Ectodermal cell (in vitro differentiated cells): ENCODE results near the gene PRKCA.

ENCODE experiments used
- H3K27ac ChIP-seq: 2 replicates; pipeline ENCODE4 v1.7.0; 2013; ENCODE audit warnings: mild to moderate bottlenecking, low read depth, low read length; ENCODE audit not compliant: insufficient read depth, poor library complexity, severe bottlenecking
- H3K27me3 ChIP-seq: 2 replicates; pipeline ENCODE4 v1.7.0; 2013; ENCODE audit warnings: mild to moderate bottlenecking, low read length; ENCODE audit not compliant: insufficient read depth, control insufficient read depth, poor library complexity, severe bottlenecking
- H3K36me3 ChIP-seq: one replicate; pipeline ENCODE4 v1.7.0; 2013; ENCODE audit warnings: low read length; ENCODE audit not compliant: control insufficient read depth, insufficient read depth
- H3K4me1 ChIP-seq: one replicate; pipeline ENCODE4 v1.7.0; 2013; ENCODE audit warnings: low read length; ENCODE audit not compliant: control insufficient read depth, insufficient read depth
- H3K4me3 ChIP-seq: 2 replicates; pipeline ENCODE4 v1.7.0; 2013; ENCODE audit warnings: low read depth, low read length, control low read depth; ENCODE audit not compliant: insufficient read depth
- H3K9me3 ChIP-seq: 2 replicates; pipeline ENCODE4 v1.7.0; 2013; ENCODE audit warnings: mild to moderate bottlenecking, low read length, moderate library complexity; ENCODE audit not compliant: control insufficient read depth
- WGBS, 2 experiments: methylation state at CpG; one replicate each; pipeline ENCODE4 v1.1.7; 2013; ENCODE audit warnings: missing lambda C conversion rate in 2 of 2; 5-methylcytosine and 5-hydroxymethylcytosine counted together

PRKCA gene

DNA sequence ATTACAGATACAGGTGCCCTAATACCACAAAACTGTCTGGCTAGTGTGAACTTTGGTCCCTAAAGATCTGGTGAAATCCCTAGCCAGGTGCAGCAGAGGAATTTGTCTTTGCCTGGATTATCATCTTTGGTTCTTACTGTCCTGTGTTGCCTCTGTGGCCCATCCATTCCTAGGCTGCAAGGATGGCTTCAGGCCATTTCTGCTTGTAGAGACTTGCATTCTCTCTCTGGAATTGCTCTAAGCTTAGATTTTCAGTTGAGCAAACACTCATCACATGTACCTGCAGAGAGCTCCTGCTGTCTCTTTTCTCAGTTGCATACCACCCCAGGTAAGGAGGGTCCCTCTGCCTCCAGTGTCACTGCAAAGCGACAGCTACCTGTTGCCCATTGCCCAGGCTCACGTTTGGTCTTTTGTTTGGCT lies 114.9 kb downstream of the PRKCA start:
- Histone ChIP-seq H3K36me3 (no peaks in the 10 kb centered on the region), H3K4me1 (peaks cover 9% of the 10 kb centered on the region), H3K27ac (no peak overlapping the region), H3K27me3 (no peaks in the 10 kb centered on the region), H3K4me3 (no peak overlapping the region), H3K9me3 (no peaks in the 10 kb centered on the region)
- WGBS, 2 experiments = 74 to 83% methylated on average over 2 of the region's 2 CpGs

DNA sequence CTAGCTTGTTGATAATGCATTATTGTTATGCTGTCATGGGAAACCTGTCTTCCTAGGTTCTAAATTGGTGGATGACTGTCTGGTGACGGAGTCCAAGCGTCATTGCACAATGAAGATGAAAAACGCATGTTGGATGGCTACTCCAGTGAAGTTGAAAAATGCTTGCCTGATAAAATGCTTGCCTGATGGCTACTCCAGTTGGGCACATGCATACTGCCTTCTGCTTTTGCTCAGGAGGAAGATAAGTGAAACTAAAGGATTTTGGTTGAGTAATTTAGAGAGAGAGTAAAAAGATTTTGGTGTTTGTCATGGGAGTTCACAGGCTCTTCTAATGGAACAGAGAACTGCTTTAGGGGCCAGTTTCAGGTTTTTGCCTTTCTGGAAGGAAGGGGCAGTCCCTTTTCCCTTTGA lies 118.6 kb downstream of the PRKCA start:
- Histone ChIP-seq H3K4me3 (no peak overlapping the region), H3K27me3 (no peaks in the 10 kb centered on the region), H3K9me3 (no peaks in the 10 kb centered on the region), H3K27ac (no peak overlapping the region), H3K4me1 (peaks cover 15% of the 10 kb centered on the region), H3K36me3 (no peaks in the 10 kb centered on the region)
- 90 to 92% methylated on average over 3 of the region's 3 CpGs for WGBS, 2 experiments

DNA sequence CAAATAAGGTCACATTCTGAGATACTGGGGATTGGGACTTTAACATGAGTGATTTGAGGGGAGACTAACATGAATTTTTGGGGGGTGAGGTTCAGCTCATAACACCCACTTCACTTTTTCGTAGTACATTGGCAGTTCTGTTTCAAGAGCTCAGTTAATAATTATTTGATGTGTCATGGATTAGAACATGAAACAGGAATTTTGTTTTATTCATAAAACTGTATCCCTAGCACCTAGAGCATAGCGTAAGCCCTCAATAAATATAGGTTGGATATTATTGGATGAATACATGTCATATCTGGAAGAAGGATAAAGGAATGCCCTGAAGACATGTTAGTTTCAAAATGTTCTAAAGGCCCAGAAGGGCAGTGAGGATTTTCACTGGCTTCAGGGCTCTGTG lies 119.8 kb downstream of the PRKCA start:
- no peak overlapping the region for H3K27ac ChIP-seq
- H3K9me3 ChIP-seq = no peaks in the 10 kb centered on the region
- no peaks in the 10 kb centered on the region for H3K36me3 ChIP-seq
- H3K4me3 ChIP-seq = no peak overlapping the region
- peaks cover 13% of the 10 kb centered on the region for H3K4me1 ChIP-seq
- WGBS, 2 experiments = 100% methylated on average over 1 to 2 of the region's 2 CpGs
- H3K27me3 ChIP-seq = no peaks in the 10 kb centered on the region

DNA sequence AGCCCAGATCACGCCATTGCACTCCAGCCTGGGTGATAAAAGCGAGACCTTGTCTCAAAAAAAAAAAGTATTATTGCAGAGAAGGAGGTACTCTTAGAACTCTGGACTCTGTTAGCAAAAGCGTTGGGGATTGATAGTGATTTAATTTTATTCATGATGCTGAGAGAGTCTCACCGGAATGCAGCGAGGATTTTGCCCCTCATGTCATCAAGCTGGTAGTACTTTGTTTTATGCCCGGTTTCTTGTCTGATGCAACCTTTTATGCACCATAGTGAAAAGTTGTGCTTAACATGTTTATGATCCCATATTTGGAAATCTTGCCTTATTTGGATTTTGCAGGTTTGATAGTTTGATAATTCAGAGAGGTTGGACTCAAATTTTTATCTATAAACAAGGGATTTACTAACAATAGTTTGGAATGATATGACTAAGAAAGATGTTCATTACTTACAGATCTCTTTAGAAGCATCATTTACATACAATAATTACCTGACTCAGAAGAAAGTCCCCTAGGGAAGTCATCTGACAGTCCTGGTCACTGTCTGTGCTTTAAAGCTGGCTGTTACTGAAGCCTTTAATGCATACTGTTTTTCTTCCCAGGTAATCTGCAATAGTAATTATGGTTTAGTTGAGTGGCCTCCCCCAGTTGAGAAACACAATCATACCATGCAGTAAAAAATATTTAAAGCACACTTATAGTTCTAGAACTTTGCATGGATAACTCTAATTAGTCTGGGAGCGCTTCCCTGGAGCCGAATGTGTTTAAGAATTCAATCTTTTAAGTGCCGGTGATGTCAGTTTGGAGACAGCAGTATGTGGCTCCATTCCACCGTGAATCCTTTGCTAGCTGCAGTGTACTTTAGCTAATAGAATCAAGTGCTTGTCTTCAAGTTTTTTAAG lies 120.9 kb downstream of the PRKCA start:
- no peak overlapping the region for H3K27ac ChIP-seq
- peaks cover 13% of the 10 kb centered on the region for H3K4me1 ChIP-seq
- no peaks in the 10 kb centered on the region for H3K27me3 ChIP-seq
- no peaks in the 10 kb centered on the region for H3K9me3 ChIP-seq
- no peak overlapping the region for H3K4me3 ChIP-seq
- no peaks in the 10 kb centered on the region for H3K36me3 ChIP-seq
- 76 to 78% methylated on average over 10 of the region's 10 CpGs for WGBS, 2 experiments

DNA sequence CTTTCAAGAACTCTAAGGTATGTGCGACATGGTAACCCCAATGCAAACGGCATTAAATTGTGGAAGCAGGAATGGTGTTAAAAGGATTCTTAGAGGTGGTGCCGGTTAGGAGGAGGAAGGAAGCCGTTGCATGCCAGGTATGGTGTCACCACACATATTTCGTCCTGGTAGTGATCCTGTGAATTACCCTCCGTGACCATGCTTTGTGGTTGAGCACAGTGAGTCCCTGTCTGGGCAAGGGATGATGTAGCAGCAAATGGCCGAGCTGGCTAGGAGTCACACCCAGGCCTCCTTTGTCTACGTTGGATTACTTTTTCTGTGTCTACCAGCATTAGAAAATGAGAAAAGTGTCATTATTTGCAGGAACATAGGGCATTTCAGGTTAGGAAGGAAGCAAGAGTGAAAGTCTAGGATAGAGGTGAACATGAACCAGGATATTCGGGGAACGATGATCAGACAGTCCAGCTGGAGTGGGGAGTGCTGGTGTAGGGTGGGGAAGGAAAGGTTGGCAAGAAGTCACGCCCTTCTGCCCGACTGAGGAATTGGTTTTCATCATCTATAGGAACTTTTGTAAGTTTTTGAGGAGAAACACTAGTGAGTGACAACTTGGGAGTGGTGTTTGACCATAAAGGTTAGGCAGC lies 123.5 kb downstream of the PRKCA start:
- H3K4me1 ChIP-seq = peaks cover 12% of the 10 kb centered on the region
- no peaks in the 10 kb centered on the region for H3K27me3 ChIP-seq
- no peaks in the 10 kb centered on the region for H3K9me3 ChIP-seq
- H3K27ac ChIP-seq = no peak overlapping the region
- H3K4me3 ChIP-seq = no peak overlapping the region
- 90 to 92% methylated on average over 12 of the region's 12 CpGs for WGBS, 2 experiments
- H3K36me3 ChIP-seq = no peaks in the 10 kb centered on the region

DNA sequence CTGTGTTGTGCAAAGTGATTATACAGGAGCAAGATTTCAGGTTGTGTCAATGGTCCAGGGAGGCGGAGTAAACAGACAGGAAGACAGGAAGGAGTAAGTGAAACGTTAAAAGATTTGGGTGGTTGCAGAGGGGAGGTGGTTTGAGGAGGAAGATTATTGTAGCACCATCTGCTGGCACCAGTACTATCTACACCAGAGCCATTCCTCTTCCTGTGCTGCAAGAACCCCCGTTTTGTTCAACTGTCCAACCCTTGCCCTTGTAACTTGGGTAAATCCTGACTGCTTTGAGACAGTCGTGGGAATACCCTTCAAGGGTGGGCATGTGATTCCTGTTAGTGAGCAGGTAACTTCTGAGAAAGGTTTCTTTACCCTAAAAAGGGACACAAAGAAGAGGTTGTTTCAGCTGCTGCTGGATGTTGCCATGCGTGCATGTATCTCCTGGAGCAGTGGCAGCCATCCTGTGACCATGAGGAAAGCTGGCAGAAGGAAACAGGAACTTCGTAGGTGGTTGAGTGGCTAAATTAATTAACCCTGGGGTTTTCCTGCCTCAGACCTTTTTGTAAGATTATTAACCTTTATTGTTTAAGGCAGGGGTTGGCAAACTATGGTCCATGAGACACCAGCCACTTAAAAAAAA lies 124.1 kb downstream of the PRKCA start:
- Histone ChIP-seq H3K9me3 (no peaks in the 10 kb centered on the region), H3K36me3 (no peaks in the 10 kb centered on the region), H3K27me3 (no peaks in the 10 kb centered on the region), H3K4me1 (peaks cover 14% of the 10 kb centered on the region), H3K27ac (no peak overlapping the region), H3K4me3 (no peak overlapping the region)
- 85 to 86% methylated on average over 6 of the region's 6 CpGs for WGBS, 2 experiments

DNA sequence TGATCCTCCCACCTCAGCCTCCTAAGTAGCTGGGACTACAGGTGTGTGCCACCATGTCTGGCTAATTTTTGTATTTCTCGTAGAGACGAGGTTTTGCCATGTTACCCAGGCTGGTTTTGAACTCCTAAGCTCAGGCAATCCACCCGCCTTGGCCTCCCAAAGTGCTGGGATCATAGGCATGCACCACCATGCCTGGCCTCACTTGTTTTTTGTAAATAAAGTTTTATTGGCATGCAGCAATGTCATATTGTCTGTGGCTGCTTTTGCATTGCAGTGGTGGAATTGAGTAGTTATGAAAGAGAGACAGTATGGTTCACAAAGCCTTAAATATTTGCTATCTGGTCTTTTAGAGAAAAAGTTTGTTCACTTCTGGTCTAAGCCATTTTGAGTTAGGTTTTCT lies 124.7 kb downstream of the PRKCA start:
- WGBS, 2 experiments = 94 to 95% methylated on average over 3 of the region's 3 CpGs
- H3K27ac ChIP-seq = no peak overlapping the region
- no peaks in the 10 kb centered on the region for H3K36me3 ChIP-seq
- peaks cover 18% of the 10 kb centered on the region for H3K4me1 ChIP-seq
- H3K4me3 ChIP-seq = no peak overlapping the region
- H3K27me3 ChIP-seq = no peaks in the 10 kb centered on the region
- H3K9me3 ChIP-seq = no peaks in the 10 kb centered on the region

DNA sequence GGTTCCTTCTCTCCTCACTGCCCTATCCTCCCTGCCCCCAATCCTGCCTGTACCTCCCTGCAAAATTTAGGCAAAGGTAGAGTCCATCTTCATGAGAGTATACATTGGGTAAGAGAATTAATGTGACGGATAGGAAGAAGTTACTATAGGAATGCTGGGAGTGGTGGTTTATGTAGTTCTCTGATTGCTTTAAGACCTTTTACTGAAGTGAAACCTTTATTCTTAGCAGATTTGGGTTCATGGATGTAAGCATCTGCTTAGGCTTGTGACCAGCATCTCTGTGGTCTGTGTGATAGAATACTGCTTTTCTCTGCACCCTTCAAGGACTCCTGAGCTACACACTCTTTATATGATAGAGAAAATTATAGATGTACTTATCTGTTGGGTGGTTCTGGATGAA lies 127.3 kb downstream of the PRKCA start:
- WGBS, 2 experiments = 97% methylated on average over 1 of the region's 1 CpG
- no peak overlapping the region for H3K4me3 ChIP-seq
- H3K4me1 ChIP-seq = peaks cover 24% of the 10 kb centered on the region
- H3K27ac ChIP-seq = no peak overlapping the region
- no peaks in the 10 kb centered on the region for H3K36me3 ChIP-seq
- no peaks in the 10 kb centered on the region for H3K9me3 ChIP-seq
- no peaks in the 10 kb centered on the region for H3K27me3 ChIP-seq

DNA sequence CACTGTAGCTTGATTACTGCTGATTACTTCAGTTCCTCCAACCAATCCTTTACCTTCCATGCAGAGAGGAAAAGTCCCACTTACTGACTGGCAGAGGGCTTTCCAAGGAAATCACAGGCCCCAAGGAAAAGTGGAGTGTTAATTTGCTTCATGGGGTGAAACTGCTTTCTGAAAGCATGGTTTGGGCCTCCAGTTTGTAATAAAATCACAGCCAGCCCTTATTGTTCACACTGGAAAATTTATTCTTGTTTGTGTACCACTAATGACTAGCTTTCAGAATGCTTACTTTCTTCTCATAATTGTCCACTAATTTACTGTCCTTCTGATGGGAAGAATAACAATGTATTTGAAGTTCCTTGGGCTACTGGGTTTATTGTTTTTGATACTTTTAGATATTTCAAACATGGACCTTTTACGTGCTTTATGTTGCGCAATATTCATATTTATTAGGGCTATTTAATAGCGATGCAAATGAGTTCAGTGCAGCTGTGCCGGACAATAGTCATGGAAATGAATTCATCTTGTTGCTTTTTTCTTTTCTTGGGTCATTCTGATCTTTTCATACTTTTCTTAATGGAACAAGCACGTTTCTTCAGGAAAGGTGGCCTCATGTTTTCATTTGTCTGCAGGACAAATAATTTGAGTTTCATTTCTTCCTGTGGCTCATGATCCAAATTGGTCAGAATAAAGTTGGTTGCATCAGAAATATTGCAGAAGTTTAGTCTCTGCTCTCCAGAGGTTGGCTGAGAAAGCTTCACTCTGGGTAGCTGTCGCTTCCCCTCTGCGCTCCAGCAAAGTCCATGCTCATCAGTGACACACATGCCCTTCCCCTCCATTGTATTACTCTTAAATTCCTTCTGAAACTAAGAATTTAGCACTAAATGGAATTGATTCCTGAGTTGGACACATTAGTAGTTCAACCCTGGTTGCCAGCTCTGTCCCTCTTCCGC lies 128.7 kb downstream of the PRKCA start:
- Histone ChIP-seq H3K36me3 (no peaks in the 10 kb centered on the region), H3K9me3 (no peaks in the 10 kb centered on the region), H3K4me3 (no peak overlapping the region), H3K4me1 (peaks cover 18% of the 10 kb centered on the region), H3K27ac (no peak overlapping the region), H3K27me3 (no peaks in the 10 kb centered on the region)
- WGBS, 2 experiments = 96 to 97% methylated on average over 8 of the region's 8 CpGs
